ENCODE measurements around the gene TBC1D8. TPM values are rescaled to one million over a fixed set of nuclear protein-coding genes. Genes with fewer than 3 reads are reported as not detected.

TBC1D8 gene
- total RNA-seq, 1 donor from 2014 or later: 45.0 TPM

DNA sequence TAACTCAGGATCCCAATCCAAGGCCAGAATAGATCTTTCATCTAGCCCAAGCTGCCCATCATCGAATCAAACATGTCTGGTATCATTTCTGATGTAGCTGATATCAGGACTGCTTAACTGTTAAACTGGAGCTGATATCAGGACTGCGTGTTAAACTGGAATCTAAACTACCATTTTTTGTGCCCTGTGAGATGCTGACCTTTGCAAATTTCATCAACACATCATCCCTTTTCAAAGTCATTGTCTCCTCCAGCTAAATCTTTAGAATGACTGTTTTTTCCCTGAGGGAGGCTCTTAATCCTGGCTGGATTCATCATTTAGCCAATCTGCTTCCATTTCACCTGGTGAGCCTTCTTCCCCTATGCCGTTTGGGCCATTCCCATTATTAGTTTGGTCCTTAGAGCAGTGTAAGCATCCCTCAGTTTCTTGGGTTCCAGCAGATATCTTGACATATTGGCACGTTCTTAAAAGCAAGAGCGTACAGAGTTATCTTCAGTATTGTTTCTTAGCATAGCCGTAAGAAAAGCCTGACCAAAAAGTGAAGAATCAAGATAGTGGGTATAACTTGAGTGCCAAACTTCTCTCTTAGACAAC lies 136.8 kb downstream of the TBC1D8 start:
- H3K4me3 ChIP-seq: no peak overlapping the region
- intact Hi-C loops (cut with micrococcal nuclease): loop anchor here (5.0 kb wide), 1 partner anchor 138 kb away; the partner anchor contains the start of gene TBC1D8
- H3K9me3 ChIP-seq (replicated peaks): no peaks in the 10 kb centered on the region
- H3K27ac ChIP-seq (replicated peaks): no peak overlapping the region
- DNase-seq: no peak
- TF ChIP-seq, protein P1, sequence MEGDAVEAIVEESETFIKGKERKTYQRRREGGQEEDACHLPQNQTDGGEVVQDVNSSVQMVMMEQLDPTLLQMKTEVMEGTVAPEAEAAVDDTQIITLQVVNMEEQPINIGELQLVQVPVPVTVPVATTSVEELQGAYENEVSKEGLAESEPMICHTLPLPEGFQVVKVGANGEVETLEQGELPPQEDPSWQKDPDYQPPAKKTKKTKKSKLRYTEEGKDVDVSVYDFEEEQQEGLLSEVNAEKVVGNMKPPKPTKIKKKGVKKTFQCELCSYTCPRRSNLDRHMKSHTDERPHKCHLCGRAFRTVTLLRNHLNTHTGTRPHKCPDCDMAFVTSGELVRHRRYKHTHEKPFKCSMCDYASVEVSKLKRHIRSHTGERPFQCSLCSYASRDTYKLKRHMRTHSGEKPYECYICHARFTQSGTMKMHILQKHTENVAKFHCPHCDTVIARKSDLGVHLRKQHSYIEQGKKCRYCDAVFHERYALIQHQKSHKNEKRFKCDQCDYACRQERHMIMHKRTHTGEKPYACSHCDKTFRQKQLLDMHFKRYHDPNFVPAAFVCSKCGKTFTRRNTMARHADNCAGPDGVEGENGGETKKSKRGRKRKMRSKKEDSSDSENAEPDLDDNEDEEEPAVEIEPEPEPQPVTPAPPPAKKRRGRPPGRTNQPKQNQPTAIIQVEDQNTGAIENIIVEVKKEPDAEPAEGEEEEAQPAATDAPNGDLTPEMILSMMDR (IDR thresholded peaks at IDR 0.05; ENCODE audit: borderline replicate concordance): no peak
- H3K36me3 ChIP-seq: peaks cover 59% of the 10 kb centered on the region
- H3K4me1 ChIP-seq: no peaks in the 10 kb centered on the region
- H3K27me3 ChIP-seq (ENCODE audit: low read depth): no peaks in the 10 kb centered on the region

DNA sequence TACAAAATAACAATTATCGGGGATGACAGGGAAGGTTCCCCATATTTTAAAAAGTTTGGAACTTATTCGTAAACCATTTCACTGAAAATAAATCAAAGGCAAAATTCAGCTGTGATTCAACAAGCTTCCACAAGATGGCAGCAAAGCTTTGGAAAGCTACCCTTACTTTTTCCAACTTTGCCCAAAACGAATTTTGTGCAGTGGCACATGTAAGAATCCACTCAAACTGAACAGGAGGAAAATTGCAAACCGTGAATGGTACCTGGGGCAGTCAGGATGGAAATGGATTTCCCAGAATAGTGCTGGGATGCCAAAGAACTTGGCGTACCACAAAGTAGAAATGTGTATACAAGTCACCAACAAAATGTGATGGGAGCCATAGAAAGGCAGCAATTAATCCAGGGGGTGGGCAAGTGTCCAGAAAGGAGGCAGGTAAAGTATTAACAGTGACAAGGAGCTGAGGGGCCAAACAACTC lies 138.4 kb downstream of the TBC1D8 start:
- TF ChIP-seq, protein P1 (IDR thresholded peaks at IDR 0.05; ENCODE audit: borderline replicate concordance): peak; percentile 89
- H3K4me3 ChIP-seq: no peak overlapping the region
- no peaks in the 10 kb centered on the region for H3K9me3 ChIP-seq (replicated peaks)
- no peak overlapping the region for H3K27ac ChIP-seq (replicated peaks)
- no peak for DNase-seq
- H3K4me1 ChIP-seq: no peaks in the 10 kb centered on the region
- H3K36me3 ChIP-seq: peaks cover 64% of the 10 kb centered on the region
- no peaks in the 10 kb centered on the region for H3K27me3 ChIP-seq (ENCODE audit: low read depth)
- intact Hi-C loops (cut with micrococcal nuclease): loop anchor here (5.0 kb wide), 1 partner anchor 140 kb away; the partner anchor contains the start of gene TBC1D8

DNA sequence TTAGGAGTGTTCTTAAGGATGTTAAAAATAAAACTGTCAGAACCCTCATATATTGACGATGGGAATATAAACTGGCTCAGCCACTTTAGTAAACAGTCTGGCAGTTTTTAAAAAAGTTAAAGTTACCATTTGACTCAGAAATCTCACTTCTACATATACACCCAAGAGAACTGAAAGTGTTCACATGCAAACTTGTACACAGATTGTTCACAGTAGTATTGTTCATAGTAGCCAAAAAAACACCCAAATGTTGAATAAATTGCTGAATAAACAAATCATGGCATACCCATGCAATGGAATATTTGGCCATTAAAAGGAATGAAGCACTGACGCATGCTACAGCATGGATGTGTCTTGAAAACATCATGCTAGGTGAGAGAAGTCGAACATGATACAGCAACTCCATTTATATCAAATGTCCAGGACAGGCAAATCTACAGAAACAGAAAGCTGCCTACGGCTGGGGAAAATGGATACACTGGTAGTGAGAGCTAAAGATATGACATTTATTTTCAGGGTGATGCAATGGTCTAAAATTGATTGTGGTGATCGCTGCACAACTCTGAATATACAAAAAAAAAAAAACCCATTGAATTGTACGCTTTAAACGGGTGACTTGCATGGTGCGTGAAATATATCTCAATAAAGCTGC lies 139.0 kb downstream of the TBC1D8 start:
- Histone ChIP-seq H3K4me3 (no peak overlapping the region), H3K4me1 (no peaks in the 10 kb centered on the region), H3K27me3 (ENCODE audit: low read depth) (no peaks in the 10 kb centered on the region), H3K36me3 (peaks cover 64% of the 10 kb centered on the region), H3K27ac (replicated peaks) (no peak overlapping the region), H3K9me3 (replicated peaks) (no peaks in the 10 kb centered on the region)
- intact Hi-C loops (cut with micrococcal nuclease): loop anchor here (5.0 kb wide), 1 partner anchor 140 kb away; the partner anchor contains the start of gene TBC1D8
- TF ChIP-seq, protein P1 (IDR thresholded peaks at IDR 0.05; ENCODE audit: borderline replicate concordance): no peak
- DNase-seq: no peak

DNA sequence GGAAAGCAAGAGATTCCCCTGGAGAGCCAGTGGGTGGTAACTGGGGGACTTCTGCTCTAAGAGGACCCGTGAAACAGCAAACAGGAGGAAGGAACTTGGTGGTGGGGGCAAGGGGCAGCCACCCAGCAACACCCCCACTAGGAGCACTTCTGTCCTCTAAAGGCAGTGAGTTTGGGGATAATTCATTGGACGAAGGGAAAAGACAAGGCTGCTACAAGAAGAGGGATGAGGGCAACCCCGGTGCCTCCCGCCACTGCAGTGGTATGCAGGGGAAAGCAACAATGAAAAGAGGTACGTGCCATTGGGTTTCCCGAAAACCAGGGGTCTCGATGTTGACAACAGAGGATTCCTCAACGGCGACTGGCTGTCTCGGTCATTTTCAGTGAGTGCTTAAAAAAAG lies 140.0 kb downstream of the TBC1D8 start:
- Histone ChIP-seq H3K27me3 (ENCODE audit: low read depth) (no peaks in the 10 kb centered on the region), H3K36me3 (peaks cover 70% of the 10 kb centered on the region), H3K9me3 (replicated peaks) (no peaks in the 10 kb centered on the region), H3K4me1 (peaks cover 2% of the 10 kb centered on the region), H3K4me3 (no peak overlapping the region), H3K27ac (replicated peaks) (no peak overlapping the region)
- intact Hi-C loops (cut with micrococcal nuclease): loop anchor here (5.0 kb wide), 1 partner anchor 141 kb away; the partner anchor contains the start of gene TBC1D8
- TF ChIP-seq, protein P1 (IDR thresholded peaks at IDR 0.05; ENCODE audit: borderline replicate concordance): no peak
- DNase-seq: no peak

DNA sequence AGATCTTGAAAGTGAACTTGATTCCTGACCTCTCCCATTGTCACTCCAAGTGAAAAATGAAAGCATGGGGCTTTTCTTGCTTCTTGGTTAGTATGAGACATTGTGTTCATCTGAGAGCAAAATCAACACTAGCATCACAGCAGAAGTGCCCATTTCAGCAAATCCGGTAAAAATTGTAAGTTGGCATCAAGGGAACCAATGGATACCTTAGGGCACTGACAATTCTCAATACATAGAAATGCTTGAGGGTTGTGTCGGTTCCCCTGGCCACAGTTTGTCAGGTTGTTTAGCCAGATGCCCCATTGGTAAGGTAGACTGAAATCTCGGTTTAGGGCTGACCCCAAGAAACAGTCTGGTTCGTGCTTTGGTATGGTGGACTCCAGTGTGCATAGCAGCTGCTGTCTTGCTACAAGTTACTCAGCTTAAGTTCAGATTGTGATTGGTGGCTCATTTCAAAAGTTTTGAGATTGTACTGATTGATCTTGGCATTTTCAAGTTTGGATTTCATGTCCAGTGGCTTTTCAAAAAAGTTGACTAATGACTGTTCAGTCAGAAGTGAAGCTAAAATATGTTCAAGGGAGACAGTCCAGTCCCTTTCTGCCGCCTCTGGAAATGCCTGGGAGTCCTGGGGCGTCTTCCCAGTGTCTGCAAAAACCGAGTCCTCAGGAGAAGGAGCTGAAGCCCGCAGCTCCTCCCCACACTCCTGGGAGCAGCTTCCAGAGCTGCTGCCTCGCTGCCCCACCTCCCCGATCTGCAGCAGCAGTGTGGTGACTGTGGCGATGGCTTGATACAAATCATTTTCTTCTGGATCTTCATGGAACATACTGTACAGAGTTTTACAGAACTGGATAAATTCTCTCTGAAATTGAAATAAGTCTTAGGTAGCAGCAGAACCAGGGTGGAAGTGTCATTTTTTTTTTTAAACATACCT lies 143.5 kb downstream of the TBC1D8 start:
- peaks cover 82% of the 10 kb centered on the region for H3K36me3 ChIP-seq
- H3K27ac ChIP-seq (replicated peaks): no peak overlapping the region
- no peak overlapping the region for H3K4me3 ChIP-seq
- TF ChIP-seq, protein P1 (IDR thresholded peaks at IDR 0.05; ENCODE audit: borderline replicate concordance): no peak
- peaks cover 34% of the 10 kb centered on the region for H3K4me1 ChIP-seq
- DNase-seq: no peak
- H3K27me3 ChIP-seq (ENCODE audit: low read depth): no peaks in the 10 kb centered on the region
- H3K9me3 ChIP-seq (replicated peaks): no peaks in the 10 kb centered on the region
- intact Hi-C loops (cut with micrococcal nuclease): no loop called here
